ENCODE measurements around the gene KCNH5. TPM values are rescaled to one million over a fixed set of nuclear protein-coding genes. Genes with fewer than 3 reads are reported as not detected.

KCNH5 gene
- total RNA-seq, 2 donors from 2014 or later: not detected

- H3K9me3 Mint-ChIP-seq: peaks cover 4 to 7% of the 10 kb centered on the region in 2 donors
- ATAC-seq: no peak
- no peak overlapping the region for H3K27ac Mint-ChIP-seq
- no peak for DNase-seq (ENCODE audit: low spot score in 2 of 2)
- no peaks in the 10 kb centered on the region for H3K36me3 Mint-ChIP-seq
Observed at GRCh38 chr14:63026491-63026890, 18.8 kb downstream of the KCNH5 start.

- Mint-ChIP-seq H3K9me3 (peaks cover 0 to 6% of the 10 kb centered on the region in 2 donors), H3K27ac (no peak overlapping the region), H3K36me3 (no peaks in the 10 kb centered on the region)
- DNase-seq (ENCODE audit: low spot score in 2 of 2) (no peak), ATAC-seq (no peak)
Observed at GRCh38 chr14:63014621-63015020, 30.6 kb downstream of the KCNH5 start.

GRCh38 chr14:63012171-63012570 lies 33.1 kb downstream of the KCNH5 start:
- Mint-ChIP-seq H3K9me3 (peaks cover 0 to 6% of the 10 kb centered on the region in 2 donors), H3K36me3 (no peaks in the 10 kb centered on the region), H3K27ac (no peak overlapping the region)
- DNase-seq (ENCODE audit: low spot score in 2 of 2): no peak
- ATAC-seq: no peak

- no peaks in the 10 kb centered on the region for H3K36me3 Mint-ChIP-seq
- H3K9me3 Mint-ChIP-seq: peaks cover 0 to 6% of the 10 kb centered on the region in 2 donors
- no peak for ATAC-seq
- no peak overlapping the region for H3K27ac Mint-ChIP-seq
- no peak for DNase-seq (ENCODE audit: low spot score in 2 of 2)
Observed at GRCh38 chr14:63011623-63012022, 33.6 kb downstream of the KCNH5 start.

- no peak overlapping the region for H3K27ac Mint-ChIP-seq
- ATAC-seq (no peak), DNase-seq (ENCODE audit: low spot score in 2 of 2) (no peak)
- peaks cover 0 to 4% of the 10 kb centered on the region in 2 donors for H3K9me3 Mint-ChIP-seq
- no peaks in the 10 kb centered on the region for H3K36me3 Mint-ChIP-seq
Observed at GRCh38 chr14:63009495-63009894, 35.8 kb downstream of the KCNH5 start.

GRCh38 chr14:63006531-63006930 lies 38.7 kb downstream of the KCNH5 start:
- ATAC-seq (peak in 1 of 2 donors; percentile 74), DNase-seq (ENCODE audit: low spot score in 2 of 2) (no peak)

GRCh38 chr14:62994096-62994495 lies 51.2 kb downstream of the KCNH5 start:
- no peak for ATAC-seq
- Mint-ChIP-seq H3K9me3 (peaks cover 4% of the 10 kb centered on the region in 2 donors), H3K27ac (no peak overlapping the region), H3K36me3 (no peaks in the 10 kb centered on the region)
- DNase-seq (ENCODE audit: low spot score in 2 of 2): no peak

More at GRCh38 chr14:63006531-63006930, 38.7 kb downstream of the KCNH5 start:
- H3K36me3 Mint-ChIP-seq: no peaks in the 10 kb centered on the region
- H3K9me3 Mint-ChIP-seq: peaks cover 0 to 3% of the 10 kb centered on the region in 2 donors
- H3K27ac Mint-ChIP-seq: no peak overlapping the region

GRCh38 chr14:62988967-62989366 lies 56.3 kb downstream of the KCNH5 start:
- DNase-seq (ENCODE audit: low spot score in 2 of 2): no peak
- H3K9me3 Mint-ChIP-seq: peaks cover 8 to 12% of the 10 kb centered on the region in 2 donors
- H3K36me3 Mint-ChIP-seq: no peaks in the 10 kb centered on the region
- H3K27ac Mint-ChIP-seq: no peak overlapping the region
- no peak for ATAC-seq

GRCh38 chr14:62983821-62984220 lies 61.4 kb downstream of the KCNH5 start:
- H3K9me3 Mint-ChIP-seq: peaks cover 4 to 5% of the 10 kb centered on the region in 2 donors
- H3K36me3 Mint-ChIP-seq: no peaks in the 10 kb centered on the region
- H3K27ac Mint-ChIP-seq: no peak overlapping the region
- ATAC-seq: no peak
- DNase-seq (ENCODE audit: low spot score in 2 of 2): no peak

GRCh38 chr14:62980693-62981092 lies 64.6 kb downstream of the KCNH5 start:
- Mint-ChIP-seq H3K27ac (no peak overlapping the region), H3K36me3 (no peaks in the 10 kb centered on the region), H3K9me3 (peaks cover 1 to 3% of the 10 kb centered on the region in 2 donors)
- ATAC-seq (no peak), DNase-seq (ENCODE audit: low spot score in 2 of 2) (no peak)

- H3K36me3 Mint-ChIP-seq: no peaks in the 10 kb centered on the region
- peaks cover 20% of the 10 kb centered on the region in 2 donors for H3K9me3 Mint-ChIP-seq
- no peak for ATAC-seq
Observed at GRCh38 chr14:62957562-62957961, 87.7 kb downstream of the KCNH5 start.

GRCh38 chr14:62956413-62956812 lies 88.8 kb downstream of the KCNH5 start:
- ATAC-seq: no peak
- Mint-ChIP-seq H3K27ac (no peak overlapping the region), H3K36me3 (no peaks in the 10 kb centered on the region), H3K9me3 (peaks cover 14 to 15% of the 10 kb centered on the region in 2 donors)
- DNase-seq (ENCODE audit: low spot score in 2 of 2): no peak

More at GRCh38 chr14:62957562-62957961, 87.7 kb downstream of the KCNH5 start:
- no peak overlapping the region for H3K27ac Mint-ChIP-seq
- no peak for DNase-seq (ENCODE audit: low spot score in 2 of 2)

- Mint-ChIP-seq H3K27ac (no peak overlapping the region), H3K36me3 (no peaks in the 10 kb centered on the region), H3K9me3 (peaks cover 8 to 12% of the 10 kb centered on the region in 2 donors)
- ATAC-seq (no peak), DNase-seq (ENCODE audit: low spot score in 2 of 2) (no peak)
Observed at GRCh38 chr14:62954165-62954564, 91.1 kb downstream of the KCNH5 start.

GRCh38 chr14:62952226-62952625 lies 93.0 kb downstream of the KCNH5 start:
- H3K9me3 Mint-ChIP-seq: peaks cover 8 to 12% of the 10 kb centered on the region in 2 donors
- DNase-seq (ENCODE audit: low spot score in 2 of 2) (no peak), ATAC-seq (no peak)
- H3K36me3 Mint-ChIP-seq: no peaks in the 10 kb centered on the region
- no peak overlapping the region for H3K27ac Mint-ChIP-seq

GRCh38 chr14:62947301-62947700 lies 98.0 kb downstream of the KCNH5 start:
- Mint-ChIP-seq H3K27ac (no peak overlapping the region), H3K9me3 (no peaks in the 10 kb centered on the region), H3K36me3 (no peaks in the 10 kb centered on the region)
- no peak for DNase-seq (ENCODE audit: low spot score in 2 of 2)
- ATAC-seq: no peak

GRCh38 chr14:62946221-62946620 lies 99.0 kb downstream of the KCNH5 start:
- H3K36me3 Mint-ChIP-seq: no peaks in the 10 kb centered on the region
- no peaks in the 10 kb centered on the region for H3K9me3 Mint-ChIP-seq
- H3K27ac Mint-ChIP-seq: no peak overlapping the region
- DNase-seq (ENCODE audit: low spot score in 2 of 2) (no peak), ATAC-seq (no peak)

GRCh38 chr14:62943202-62943601 lies 102.1 kb downstream of the KCNH5 start:
- ATAC-seq: no peak
- Mint-ChIP-seq H3K36me3 (no peaks in the 10 kb centered on the region), H3K27ac (no peak overlapping the region)

GRCh38 chr14:62939970-62940369 lies 105.3 kb downstream of the KCNH5 start:
- Mint-ChIP-seq H3K36me3 (no peaks in the 10 kb centered on the region), H3K9me3 (peaks cover 5 to 13% of the 10 kb centered on the region in 2 donors), H3K27ac (peak overlapping the region in 1 of 2 donors; percentile 15)
- ATAC-seq (no peak), DNase-seq (ENCODE audit: low spot score in 2 of 2) (no peak)

More at GRCh38 chr14:62943202-62943601, 102.1 kb downstream of the KCNH5 start:
- no peak for DNase-seq (ENCODE audit: low spot score in 2 of 2)
- H3K9me3 Mint-ChIP-seq: peaks cover 0 to 5% of the 10 kb centered on the region in 2 donors

All from activated naive CD4-positive, alpha-beta T cell treated with anti-CD3 and anti-CD28 coated beads, Interleukin-2, amount 50 U/mL, for 72 hours (primary cell).